Common myeloid progenitor, CD34-positive (primary cell): ENCODE data around the gene ASB11.

Source experiments
- CTCF ChIA-PET: fragments of 350-600 bp; sonication (Branson Sonifier 250); formaldehyde crosslinking; loops from one replicate; lab custom pipeline; 2021; ENCODE audit warnings: antibody characterized with exemption; lab: Charles Lee
- POLR2A ChIA-PET: fragments of 350-600 bp; sonication (Branson Sonifier 250); formaldehyde crosslinking; loops from one replicate; lab custom pipeline; 2021; ENCODE audit warnings: antibody characterized with exemption; lab: Charles Lee
- DNase-seq, 3 donors: peaks; one replicate each; pipeline versions ENCODE4 v3.0.0 to v3.0.0-alpha.2; 2013
- H3K27ac ChIP-seq, 2 experiments: 1 replicate in 1 of 2; 2 replicates in 1 of 2; pipeline ENCODE4 v1.7.0; 2013; ENCODE audit warnings: inconsistent platforms in 2 of 2, low read length in 2 of 2, mild to moderate bottlenecking in 2 of 2, low read depth in 1 of 2, moderate library complexity in 1 of 2; ENCODE audit not compliant: severe bottlenecking in 2 of 2, insufficient read depth in 1 of 2, poor library complexity in 1 of 2
- H3K27me3 ChIP-seq, 5 experiments: replicated peaks in 2 of 5; 1 replicate in 3 of 5; 2 replicates in 2 of 5; pipeline versions ENCODE4 v1.6.1 to v1.7.0; 2013; ENCODE audit warnings: low read length in 4 of 5, mild to moderate bottlenecking in 2 of 5, moderate library complexity in 2 of 5, inconsistent platforms in 1 of 5; ENCODE audit not compliant: insufficient read depth in 5 of 5, control insufficient read depth in 4 of 5
- H3K36me3 ChIP-seq, 4 experiments: 1 replicate in 2 of 4; 2 replicates in 2 of 4; pipeline versions ENCODE4 v1.6.1 to v1.7.0; 2013; ENCODE audit warnings: low read length in 3 of 4, control low read depth in 1 of 4, mild to moderate bottlenecking in 1 of 4; ENCODE audit not compliant: control insufficient read depth in 4 of 4, insufficient read depth in 4 of 4
- H3K4me1 ChIP-seq, 4 experiments: 1 replicate in 3 of 4; 2 replicates in 1 of 4; pipeline versions ENCODE4 v1.6.1 to v1.7.1; 2013; ENCODE audit warnings: low read length in 3 of 4, mild to moderate bottlenecking in 3 of 4, control low read depth in 1 of 4, inconsistent platforms in 1 of 4, moderate library complexity in 1 of 4; ENCODE audit not compliant: control insufficient read depth in 4 of 4, insufficient read depth in 4 of 4; ENCODE audit errors: control extremely low read depth in 1 of 4
- H3K4me3 ChIP-seq, 7 experiments: 1 replicate in 4 of 7; 2 replicates in 3 of 7; pipeline versions ENCODE4 v1.5.1 to v1.7.0; 2013; ENCODE audit warnings: mild to moderate bottlenecking in 7 of 7, low read length in 6 of 7, moderate library complexity in 6 of 7, inconsistent platforms in 2 of 7, low read depth in 2 of 7, control low read depth in 1 of 7; ENCODE audit not compliant: insufficient read depth in 4 of 7, control insufficient read depth in 1 of 7; ENCODE audit errors: extremely low read depth in 1 of 7
- H3K9me3 ChIP-seq, 5 experiments: 1 replicate in 4 of 5; 2 replicates in 1 of 5; pipeline versions ENCODE4 v1.6.1 to v1.7.1; 2013; ENCODE audit warnings: low read length in 4 of 5, mild to moderate bottlenecking in 2 of 5, inconsistent platforms in 1 of 5, low read depth in 1 of 5, moderate library complexity in 1 of 5; ENCODE audit not compliant: control insufficient read depth in 4 of 5, insufficient read depth in 2 of 5; ENCODE audit errors: control extremely low read depth in 1 of 5
- WGBS: methylation state at CpG from one replicate; pipeline ENCODE4 v1.1.5; 2013; ENCODE audit not compliant: insufficient coverage; 5-methylcytosine and 5-hydroxymethylcytosine counted together

The ASB11 gene

GRCh38 chrX:15328131-15328530 is 12.7 kb upstream of the ASB11 start:
- H3K4me1 ChIP-seq = no peaks in the 10 kb centered on the region
- no peak overlapping the region for H3K27ac ChIP-seq
- WGBS = 100% methylated on average over 1 of the region's 3 CpGs
- no peaks in the 10 kb centered on the region for H3K9me3 ChIP-seq
- CTCF ChIA-PET = no interaction called here
- no peak for DNase-seq
- POLR2A ChIA-PET = no interaction called here
- peaks cover 0 to 16% (median 0%) of the 10 kb centered on the region in 5 experiments for H3K27me3 ChIP-seq
- H3K36me3 ChIP-seq = peaks cover 0 to 22% (median 8%) of the 10 kb centered on the region in 4 experiments
- H3K4me3 ChIP-seq = no peak overlapping the region

DNA sequence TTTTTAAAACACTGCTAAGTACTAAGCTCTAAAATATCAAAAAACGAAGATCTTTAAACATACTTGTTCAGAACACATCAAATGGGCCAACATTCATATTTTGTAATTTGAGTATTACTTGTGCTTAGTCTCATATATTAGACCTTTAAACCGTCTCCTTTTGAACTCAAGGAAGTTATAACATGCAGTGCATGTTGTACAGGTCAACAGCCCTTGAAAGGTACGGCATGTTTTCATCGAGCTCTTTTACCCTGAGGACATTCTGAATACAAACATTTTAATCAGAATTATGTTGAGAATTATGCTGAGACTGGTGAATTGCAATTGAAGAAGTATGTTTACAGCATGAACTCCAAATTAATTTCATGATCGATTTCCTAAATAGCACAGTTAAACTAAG is 7.0 kb upstream of the ASB11 start:
- DNase-seq = no peak
- H3K27me3 ChIP-seq = peaks cover 0 to 2% (median 0%) of the 10 kb centered on the region in 5 experiments
- no CpG with 5 or more reads among the region's 5 CpGs for WGBS
- POLR2A ChIA-PET = no interaction called here
- no peak overlapping the region for H3K4me3 ChIP-seq
- no peaks in the 10 kb centered on the region for H3K9me3 ChIP-seq
- H3K36me3 ChIP-seq = peaks cover 0 to 6% (median 4%) of the 10 kb centered on the region in 4 experiments
- H3K4me1 ChIP-seq = peaks cover 0 to 2% (median 0%) of the 10 kb centered on the region in 4 experiments
- CTCF ChIA-PET = no interaction called here
- H3K27ac ChIP-seq = no peak overlapping the region

DNA sequence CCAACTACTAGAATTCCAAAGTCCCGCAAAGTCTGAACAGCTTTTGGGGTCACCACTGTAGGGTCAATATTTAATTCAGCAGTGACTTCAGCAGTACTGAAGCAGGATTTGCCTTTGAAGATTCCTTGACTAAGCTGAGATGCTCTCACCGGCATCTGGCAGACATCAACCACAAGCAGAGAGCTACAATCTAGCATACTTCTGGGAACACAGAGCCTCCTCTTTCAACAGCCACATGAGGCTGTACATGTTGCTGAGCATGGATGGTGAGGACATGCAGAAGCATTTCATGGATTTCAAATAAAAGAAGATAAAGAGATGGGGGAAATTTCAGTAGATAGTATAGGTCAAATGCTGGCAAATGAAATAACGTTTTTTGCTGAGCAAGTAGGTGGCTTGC is 6.6 kb upstream of the ASB11 start:
- peaks cover 0 to 2% (median 0%) of the 10 kb centered on the region in 4 experiments for H3K4me1 ChIP-seq
- peaks cover 0 to 6% (median 4%) of the 10 kb centered on the region in 4 experiments for H3K36me3 ChIP-seq
- no peak for DNase-seq
- peaks cover 0 to 2% (median 0%) of the 10 kb centered on the region in 5 experiments for H3K27me3 ChIP-seq
- 100% methylated on average over 2 of the region's 3 CpGs for WGBS
- H3K9me3 ChIP-seq = no peaks in the 10 kb centered on the region
- H3K4me3 ChIP-seq = no peak overlapping the region
- ChIA-PET POLR2A (no interaction called here), CTCF (no interaction called here)
- H3K27ac ChIP-seq = no peak overlapping the region

DNA sequence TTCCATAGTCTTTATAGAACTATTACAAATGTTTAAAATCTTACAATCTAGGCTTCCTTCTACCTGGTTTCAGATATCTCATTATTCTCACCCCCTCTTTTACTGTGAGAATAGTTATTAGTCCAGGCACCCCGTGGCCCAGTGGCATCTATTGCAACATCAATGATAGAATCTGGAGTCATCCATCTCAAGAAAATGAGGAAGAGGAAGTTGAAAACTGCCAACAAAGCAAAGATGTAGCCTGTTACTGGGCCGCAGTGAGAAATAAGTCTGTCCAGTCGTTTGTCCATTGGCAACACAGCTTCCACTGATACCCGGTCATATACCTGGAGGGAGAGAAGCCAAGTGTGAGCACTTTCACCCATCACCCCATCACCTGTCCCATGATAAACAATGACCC is 6.0 kb upstream of the ASB11 start:
- CTCF ChIA-PET = no interaction called here
- DNase-seq = peak in 2 of 3 donors; percentile 48 to 59
- H3K4me1 ChIP-seq = peaks cover 0 to 2% (median 0%) of the 10 kb centered on the region in 4 experiments
- peaks cover 0 to 6% (median 4%) of the 10 kb centered on the region in 4 experiments for H3K36me3 ChIP-seq
- 52% methylated on average over 3 of the region's 4 CpGs for WGBS
- POLR2A ChIA-PET = no interaction called here
- H3K27ac ChIP-seq = no peak overlapping the region
- no peak overlapping the region for H3K4me3 ChIP-seq
- no peaks in the 10 kb centered on the region for H3K9me3 ChIP-seq
- H3K27me3 ChIP-seq = peaks cover 0 to 2% (median 0%) of the 10 kb centered on the region in 5 experiments

- Histone ChIP-seq H3K27me3 (no peaks in the 10 kb centered on the region), H3K4me1 (peaks cover 0 to 2% (median 0%) of the 10 kb centered on the region in 4 experiments), H3K27ac (no peak overlapping the region), H3K36me3 (peaks cover 0 to 6% (median 4%) of the 10 kb centered on the region in 4 experiments), H3K4me3 (no peak overlapping the region), H3K9me3 (no peaks in the 10 kb centered on the region)
- ChIA-PET CTCF (no interaction called here), POLR2A (no interaction called here)
- DNase-seq = no peak
- WGBS = 71% methylated on average over 3 of the region's 4 CpGs
Observed at GRCh38 chrX:15320297-15320696, 4.9 kb upstream of the ASB11 start.

- POLR2A ChIA-PET = no interaction called here
Observed at GRCh38 chrX:15319075-15319474, 3.6 kb upstream of the ASB11 start.

DNA sequence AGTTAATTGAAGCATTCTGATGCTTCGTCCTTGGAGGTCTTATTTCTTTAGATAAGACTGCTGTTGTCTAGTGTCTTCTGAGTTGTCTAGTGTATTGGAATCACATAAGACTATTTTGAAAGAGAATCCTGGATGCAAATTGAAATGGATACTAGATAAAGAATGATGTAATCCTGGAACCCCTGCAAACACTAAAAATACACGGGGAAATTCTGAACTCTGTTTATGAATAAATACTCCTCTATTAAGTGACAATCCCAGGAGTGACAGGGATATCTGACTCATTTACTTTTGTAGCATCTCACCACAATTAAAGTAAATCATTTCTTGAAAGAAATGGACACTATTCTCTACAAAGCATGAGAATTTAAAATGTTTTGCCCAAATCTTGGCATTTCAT is 968 bp downstream of the ASB11 start:
- Histone ChIP-seq H3K27me3 (peaks cover 0 to 6% (median 0%) of the 10 kb centered on the region in 5 experiments), H3K36me3 (no peaks in the 10 kb centered on the region), H3K4me3 (no peak overlapping the region), H3K9me3 (no peaks in the 10 kb centered on the region), H3K4me1 (no peaks in the 10 kb centered on the region), H3K27ac (no peak overlapping the region)
- CTCF ChIA-PET = no interaction called here
- no peak for DNase-seq
- POLR2A ChIA-PET = no interaction called here
- no CpG with 5 or more reads among the region's 2 CpGs for WGBS

More at GRCh38 chrX:15319075-15319474, 3.6 kb upstream of the ASB11 start:
- Histone ChIP-seq H3K9me3 (no peaks in the 10 kb centered on the region), H3K27ac (no peak overlapping the region), H3K27me3 (peaks cover 0 to 4% (median 0%) of the 10 kb centered on the region in 5 experiments), H3K4me3 (no peak overlapping the region), H3K4me1 (peaks cover 0 to 2% (median 0%) of the 10 kb centered on the region in 4 experiments), H3K36me3 (peaks cover 0 to 5% (median 3%) of the 10 kb centered on the region in 4 experiments)
- CTCF ChIA-PET = no interaction called here
- WGBS = 100% methylated on average over 1 of the region's 4 CpGs
- no peak for DNase-seq
